HG02981 (cell line): ENCODE measurements around the gene ARHGAP30.
"Not testable (repeated sequence)": the region's sequence is repeated elsewhere in the genome, so short reads cannot be mapped to it uniquely, and the experiment has no call there.

Experiments
- ATAC-seq: cut with Tn5 transposase; IDR thresholded peaks from one replicate; pipeline ENCODE4 v1.9.1; 2021; ENCODE audit warnings: mild to moderate bottlenecking, moderate library complexity; ENCODE audit not compliant: unreplicated experiment

Gene ARHGAP30

DNA sequence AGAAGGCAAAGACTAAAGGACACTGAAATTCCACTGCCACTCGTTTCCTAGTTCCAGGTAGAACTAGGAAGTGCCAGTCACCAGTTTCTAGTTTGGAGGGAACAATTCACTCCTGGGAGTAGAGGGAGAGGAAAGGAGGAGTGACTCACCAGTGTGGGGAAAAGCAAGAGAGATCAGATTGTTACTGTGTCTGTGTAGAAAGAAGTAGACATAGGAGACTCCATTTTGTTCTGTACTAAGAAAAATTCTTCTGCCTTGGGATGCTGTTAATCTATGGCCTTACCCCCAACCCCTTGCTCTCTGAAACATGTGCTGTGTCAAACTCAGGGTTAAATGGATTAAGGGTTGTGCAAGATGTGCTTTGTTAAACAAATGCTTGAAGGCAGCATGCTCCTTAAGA lies 53.0 kb downstream of the ARHGAP30 start:
- not testable (repeated sequence) for ATAC-seq

DNA sequence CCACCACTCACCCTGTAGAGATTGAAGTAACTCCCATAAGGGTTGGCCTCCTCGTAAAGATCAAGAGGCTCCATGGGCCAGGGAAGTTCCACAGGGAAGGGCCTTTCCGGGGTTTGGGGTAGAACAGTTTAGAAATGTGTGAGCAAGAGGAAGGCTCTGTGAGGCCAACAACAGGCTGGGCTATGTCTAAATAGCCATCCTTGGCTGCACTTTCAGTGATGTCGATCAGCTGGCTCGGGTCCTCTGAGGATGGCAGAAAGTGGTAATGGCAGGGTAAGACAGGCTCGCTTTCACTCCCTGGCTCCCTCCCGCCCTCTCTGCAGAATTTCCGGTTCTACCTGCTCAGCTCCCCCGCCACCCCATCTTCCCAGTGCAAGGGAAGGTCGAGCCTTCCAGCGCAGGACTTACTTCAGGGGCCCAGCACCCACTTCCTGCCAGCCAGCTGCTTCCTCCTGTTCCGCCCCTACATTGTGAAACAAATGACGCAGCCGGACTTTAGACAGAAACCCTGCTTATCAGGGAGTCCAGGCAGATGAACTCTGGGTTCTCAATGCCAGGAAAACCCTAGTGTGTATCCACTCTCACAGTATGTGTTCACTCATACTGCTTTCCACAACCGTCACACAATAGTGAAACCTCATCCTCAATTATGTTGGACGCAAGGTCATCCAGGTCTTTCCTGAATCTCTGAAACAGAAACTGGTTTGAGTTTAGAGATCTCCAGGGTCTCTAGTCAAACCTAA lies 56.0 kb downstream of the ARHGAP30 start:
- ATAC-seq, result peak; percentile 89

- ATAC-seq, result peak; percentile 5
Observed at GRCh38 chr1:161013131-161013487, 56.6 kb downstream of the ARHGAP30 start.

DNA sequence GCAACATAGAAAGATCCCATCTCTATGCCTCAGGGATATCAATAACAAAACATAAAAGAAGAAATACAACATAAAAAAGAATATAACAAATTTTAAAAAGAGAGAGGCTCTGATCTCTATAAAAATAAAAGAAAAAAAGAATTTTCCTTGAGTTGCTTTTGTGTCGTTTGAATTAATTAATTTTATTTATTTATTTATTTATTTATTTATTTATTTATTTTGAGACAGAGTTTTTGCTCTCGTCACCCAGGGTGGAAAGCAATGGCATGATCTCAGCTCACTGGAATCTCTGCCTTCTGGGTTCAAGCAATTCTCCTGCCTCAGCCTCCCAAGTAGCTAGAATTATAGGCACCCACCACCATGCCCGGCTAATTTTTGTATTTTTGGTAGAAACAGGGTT lies 57.3 kb downstream of the ARHGAP30 start:
- no peak for ATAC-seq

- ATAC-seq, result no peak
Observed at GRCh38 chr1:161009602-161010211, 60.0 kb downstream of the ARHGAP30 start.

DNA sequence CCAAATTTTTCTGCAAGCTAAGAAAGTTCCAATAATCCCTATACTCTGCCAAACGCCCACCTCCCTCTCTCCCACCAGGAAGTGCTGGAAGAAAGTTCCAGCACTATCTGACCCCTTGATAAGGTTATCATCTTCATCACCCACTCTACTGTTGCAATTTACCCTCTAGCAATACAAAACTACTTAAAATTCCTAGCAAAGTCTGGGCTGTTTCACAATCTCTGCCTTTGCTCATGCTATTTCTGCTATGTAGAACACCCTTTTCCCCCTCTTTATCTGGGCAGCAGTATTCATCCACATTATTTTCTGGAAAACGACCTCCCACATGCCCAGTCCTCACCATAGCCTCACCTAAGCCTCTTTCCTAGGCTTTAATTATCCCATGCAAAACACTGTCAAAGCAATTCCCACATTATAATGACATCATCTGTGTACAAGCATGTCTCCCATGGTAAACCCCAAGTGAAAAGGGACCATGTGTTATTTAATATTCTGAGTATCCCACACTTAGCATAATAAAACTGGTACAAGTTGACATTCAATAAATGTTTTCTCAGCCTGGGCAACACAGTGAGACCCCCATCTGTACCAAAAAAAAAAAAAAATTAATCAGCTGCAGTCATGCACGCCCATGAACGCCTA lies 60.7 kb downstream of the ARHGAP30 start:
- no peak for ATAC-seq

DNA sequence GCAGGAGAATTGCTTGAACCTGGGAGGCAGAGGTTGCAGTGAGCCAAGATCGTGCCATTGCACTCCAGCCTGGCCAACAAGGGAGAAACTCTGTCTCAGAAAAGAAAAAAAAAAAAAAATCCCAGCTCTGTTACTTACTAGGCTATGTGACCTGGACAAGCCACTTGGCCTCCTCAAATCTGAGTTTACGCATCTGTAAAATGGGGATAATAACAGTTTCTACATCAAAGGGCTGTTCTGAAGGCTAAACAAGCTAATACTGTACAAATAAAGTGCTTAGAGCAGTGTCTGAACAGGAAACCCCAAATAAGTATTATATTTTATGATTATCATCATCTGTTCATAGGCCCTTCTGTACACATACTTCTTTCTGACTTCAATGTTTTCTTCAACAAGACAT lies 62.3 kb downstream of the ARHGAP30 start:
- ATAC-seq, result no peak

GRCh38 chr1:161006563-161006962 lies 63.1 kb downstream of the ARHGAP30 start:
- no peak for ATAC-seq

DNA sequence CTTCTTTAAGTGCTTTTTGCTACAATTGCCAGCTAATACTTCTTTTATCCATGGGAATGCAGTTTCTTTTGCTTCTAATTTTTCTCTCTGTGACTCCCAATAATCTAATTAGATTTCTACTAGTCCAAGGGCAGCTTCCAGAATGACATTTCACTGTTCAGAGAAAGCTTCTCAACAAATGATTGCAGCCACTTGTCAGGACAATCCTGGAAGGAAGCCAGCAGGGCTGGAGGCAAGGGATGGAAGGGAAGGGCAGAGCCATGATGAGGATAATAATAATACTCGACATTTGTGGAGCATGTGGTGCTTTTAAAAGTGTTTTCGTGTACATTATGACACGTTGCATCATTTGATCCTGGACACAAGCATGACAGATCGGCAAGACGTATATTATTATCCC lies 68.2 kb downstream of the ARHGAP30 start:
- no peak for ATAC-seq

DNA sequence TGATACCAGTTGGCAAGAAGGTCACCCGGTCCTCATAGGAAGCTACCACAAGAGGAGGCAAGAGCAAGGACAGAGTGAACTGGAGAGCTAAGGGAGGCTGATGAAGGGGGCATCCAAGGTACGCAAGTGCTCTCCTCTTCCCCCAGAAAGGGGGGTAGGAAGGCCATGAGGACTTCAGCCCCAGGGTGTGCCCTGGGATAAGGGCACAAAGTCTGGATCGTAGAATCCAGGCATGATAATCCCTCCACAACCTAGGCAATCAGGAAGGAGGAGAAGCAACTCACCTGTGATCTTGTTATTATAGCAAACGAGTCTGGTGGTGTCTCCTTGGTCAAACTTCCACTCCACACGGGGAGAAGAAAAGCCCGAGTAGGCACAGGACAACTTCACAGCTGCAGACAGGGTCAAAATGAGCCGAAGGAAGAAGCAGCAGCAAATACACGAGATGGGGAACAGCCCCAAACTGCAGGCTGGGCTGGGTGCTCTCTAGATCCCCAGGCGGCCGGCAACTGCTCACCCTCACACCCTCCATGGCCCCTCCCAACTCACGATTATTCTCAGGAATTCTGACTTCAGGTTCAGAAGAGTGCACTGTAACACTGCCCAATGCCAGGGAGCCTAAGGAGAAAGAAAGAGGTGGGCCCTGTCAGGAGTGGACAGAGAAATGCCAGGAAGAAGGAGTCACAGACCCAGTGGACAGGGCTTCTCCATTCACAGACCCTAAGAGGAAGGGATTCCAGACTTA lies 68.8 kb downstream of the ARHGAP30 start:
- no peak for ATAC-seq

GRCh38 chr1:160999376-160999775 lies 70.3 kb downstream of the ARHGAP30 start:
- ATAC-seq, result no peak

DNA sequence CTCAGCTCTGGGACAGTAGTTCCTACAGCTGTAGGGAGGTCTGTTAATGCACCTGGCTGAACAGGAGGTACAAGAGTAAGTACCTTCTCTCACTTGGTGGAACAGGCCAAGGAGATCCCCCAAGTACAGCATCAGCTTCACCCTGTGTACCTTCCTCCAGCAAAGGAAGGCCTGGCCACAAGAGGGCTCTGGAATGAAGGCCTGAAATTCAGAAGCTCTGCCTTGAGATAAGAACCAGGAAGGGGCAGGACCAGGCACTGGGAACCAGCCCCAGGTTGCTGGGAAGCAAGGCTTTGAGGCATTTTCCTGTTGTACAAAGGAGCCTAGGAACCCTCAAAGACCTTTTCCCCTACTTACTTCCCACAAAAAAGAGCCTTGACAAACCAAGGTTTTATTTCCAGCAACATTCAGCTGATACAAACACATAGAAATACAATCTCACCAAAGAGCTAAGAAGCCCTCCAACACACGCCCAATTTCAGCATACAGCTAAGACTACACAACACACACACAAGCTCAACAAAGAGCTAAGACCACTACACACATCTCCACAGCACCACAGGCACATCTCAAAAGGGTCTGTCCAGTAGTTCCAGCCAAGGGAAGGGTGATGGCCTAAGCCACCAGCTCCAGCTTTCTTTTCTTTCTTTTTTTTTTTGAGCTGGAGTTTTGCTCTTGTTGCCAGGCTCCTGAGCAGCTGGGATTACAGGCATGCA lies 72.2 kb downstream of the ARHGAP30 start:
- ATAC-seq, result no peak
